T-cell (primary cell): ENCODE data around the gene CDKN2B-AS1. TPM values are rescaled to one million over a fixed set of nuclear protein-coding genes. Genes with fewer than 3 reads are reported as not detected.
A peak's percentile ranks its signal among the peaks of the same experiment; 100 is the strongest.

ENCODE experiments used
- ATAC-seq, 4 experiments: fragments of 200-7000 bp in 3 of 4; fragments of 150-1000 bp in 1 of 4; cut with Tn5 transposase; replicated peaks in 1 of 4; 1 replicate in 3 of 4; 2 replicates in 1 of 4; pipeline ENCODE4 v1.10.0; 2021; ENCODE audit warnings: moderate library complexity in 3 of 4, mild to moderate bottlenecking in 2 of 4, moderate number of reproducible peaks in 1 of 4
- CTCF ChIA-PET, 2 donors: fragments of 300-600 bp; sonication (Branson Sonifier 250); formaldehyde crosslinking; loops; one replicate each; lab custom pipeline; 2022; ENCODE audit warnings: antibody characterized with exemption in 2 of 2; lab: Charles Lee
- POLR2A ChIA-PET, 2 donors: fragments of 300-600 bp; sonication (Branson Sonifier 250); formaldehyde crosslinking; loops; one replicate each; lab custom pipeline; 2022; ENCODE audit warnings: antibody characterized with exemption in 2 of 2; lab: Charles Lee
- DNase-seq, 35 experiments: peaks; one replicate each; pipeline versions ENCODE4 v3.0.0 to v3.0.0-alpha.2; 2013 to 2023
- H3K27ac ChIP-seq: one replicate; pipeline ENCODE4 v1.5.1; 2013; ENCODE audit warnings: low read length
- H3K27me3 ChIP-seq, 2 experiments: replicated peaks in 1 of 2; 1 replicate in 1 of 2; 2 replicates in 1 of 2; pipeline versions ENCODE4 v1.6.1 to v1.7.0; 2013; ENCODE audit warnings: low read length in 1 of 2, mixed read lengths in 1 of 2; ENCODE audit not compliant: control insufficient read depth in 2 of 2, insufficient read depth in 2 of 2; ENCODE audit errors: extremely low read depth in 1 of 2
- H3K36me3 ChIP-seq, 2 donors: 1 replicate in 1 of 2; 2 replicates in 1 of 2; pipeline versions ENCODE4 v1.6.1 to v1.7.0; 2013; ENCODE audit warnings: low read length in 1 of 2; ENCODE audit not compliant: control insufficient read depth in 2 of 2, insufficient read depth in 1 of 2; ENCODE audit errors: extremely low read depth in 1 of 2
- H3K4me1 ChIP-seq, 2 experiments: 1 replicate in 1 of 2; 2 replicates in 1 of 2; pipeline versions ENCODE4 v1.6.1 to v1.7.0; 2013; ENCODE audit warnings: low read length in 2 of 2, mixed read lengths in 1 of 2; ENCODE audit not compliant: insufficient read depth in 2 of 2, control insufficient read depth in 1 of 2; ENCODE audit errors: extremely low read depth in 1 of 2
- H3K4me3 ChIP-seq, 2 donors: 1 replicate in 1 of 2; 2 replicates in 1 of 2; pipeline versions ENCODE4 v1.5.1 to v1.7.0; 2013; ENCODE audit warnings: mild to moderate bottlenecking in 2 of 2, low read length in 1 of 2, moderate library complexity in 1 of 2; ENCODE audit not compliant: control insufficient read depth in 1 of 2; ENCODE audit errors: extremely low read depth in 1 of 2
- H3K9me3 ChIP-seq: 2 replicates; pipeline ENCODE4 v1.7.0; 2013
- H3K27ac Mint-ChIP-seq, 2 donors: one replicate each; pipeline ENCODE4 v1.8.0; 2020 to 2021; ENCODE audit warnings: mild to moderate bottlenecking in 2 of 2, mixed read lengths in 2 of 2
- H3K27me3 Mint-ChIP-seq, 2 donors: one replicate each; pipeline ENCODE4 v1.8.0; 2021 to 2022; ENCODE audit warnings: mixed read lengths in 2 of 2
- H3K36me3 Mint-ChIP-seq: one replicate; pipeline ENCODE4 v1.8.0; 2021; ENCODE audit warnings: mixed read lengths
- H3K4me1 Mint-ChIP-seq, 3 donors: one replicate each; pipeline ENCODE4 v1.8.0; 2020 to 2022; ENCODE audit warnings: mixed read lengths in 3 of 3, mild to moderate bottlenecking in 1 of 3
- H3K4me3 Mint-ChIP-seq, 3 donors: one replicate each; pipeline ENCODE4 v1.8.0; 2020 to 2022; ENCODE audit warnings: mild to moderate bottlenecking in 3 of 3, mixed read lengths in 3 of 3, moderate library complexity in 3 of 3
- H3K9me3 Mint-ChIP-seq, 3 donors: one replicate each; pipeline ENCODE4 v1.8.0; 2020 to 2022; ENCODE audit warnings: mixed read lengths in 3 of 3
- WGBS: methylation state at CpG from one replicate; pipeline ENCODE4 v1.1.5; 2013; ENCODE audit warnings: missing lambda C conversion rate; ENCODE audit not compliant: insufficient coverage; 5-methylcytosine and 5-hydroxymethylcytosine counted together
- total RNA-seq, 35 experiments: library from RNA in 6 of 35; stranded (reverse) in 6 of 35; fragments of 120-200 nt in 1 of 35; gene quantifications; one replicate each; pipeline versions ENCODE4 v1.2.1 to v1.2.4 and lab custom pipeline; 2013 to 2026

Gene CDKN2B-AS1
- total RNA-seq, 5 donors from 2014 or later (not counting 1 experiment from before 2014, with no cell fraction given), result 1.1 to 1.5 (median 1.4) TPM

DNA sequence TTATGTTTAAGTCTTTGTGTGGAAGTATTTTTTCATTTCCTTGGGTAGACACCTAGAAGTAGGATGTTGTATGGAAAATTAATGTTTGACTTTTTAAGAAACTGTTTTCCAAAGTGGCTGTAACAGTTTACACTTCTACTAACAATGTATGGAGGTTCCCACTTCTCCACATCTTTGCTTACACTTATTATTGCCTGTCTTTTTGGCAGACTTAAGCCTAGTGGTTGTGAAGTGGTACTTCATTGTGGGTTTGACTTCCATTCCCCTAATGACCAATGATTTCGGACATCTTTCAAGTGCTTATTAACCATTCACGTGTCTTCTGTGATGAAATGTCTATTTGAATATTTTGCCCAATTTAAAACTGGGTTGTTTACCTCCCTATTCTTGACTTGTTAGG is 106.0 kb downstream of the CDKN2B-AS1 start:
- peaks cover 11 to 35% (median 33%) of the 10 kb centered on the region in 3 donors for H3K4me1 Mint-ChIP-seq
- POLR2A ChIA-PET, result interaction anchor here in 1 of 2 donors (0.8 kb wide), 1 partner anchor 334 kb away, joined by 5 read pairs; no protein-coding TSS in a partner anchor
- ATAC-seq, result no peak

GRCh38 chr9:22102146-22103053 is 107.8 kb downstream of the CDKN2B-AS1 start:
- no peak overlapping the region for H3K4me3 ChIP-seq
- H3K4me1 Mint-ChIP-seq, result peaks cover 11 to 37% (median 34%) of the 10 kb centered on the region in 3 donors
- H3K4me3 Mint-ChIP-seq, result no peak overlapping the region
- no peak overlapping the region for H3K27ac ChIP-seq
- H3K27ac Mint-ChIP-seq, result peak overlapping the region in 1 of 2 donors; percentile 37
- peaks cover 0 to 4% of the 10 kb centered on the region in 2 experiments for H3K4me1 ChIP-seq
- no peak for ATAC-seq
- no peaks in the 10 kb centered on the region for H3K36me3 Mint-ChIP-seq
- no peaks in the 10 kb centered on the region for H3K27me3 Mint-ChIP-seq
- no peaks in the 10 kb centered on the region for H3K9me3 Mint-ChIP-seq
- H3K36me3 ChIP-seq, result no peaks in the 10 kb centered on the region
- H3K9me3 ChIP-seq, result no peaks in the 10 kb centered on the region
- H3K27me3 ChIP-seq, result no peaks in the 10 kb centered on the region
- POLR2A ChIA-PET, result interaction anchor here in 1 of 2 donors (0.6 kb wide), 1 partner anchor 209 kb away, joined by 4 read pairs; no protein-coding TSS in a partner anchor
- CTCF ChIA-PET, result interaction anchor here in 1 of 2 donors (1.1 kb wide), 1 partner anchor 17 kb away, joined by 3 read pairs; no protein-coding TSS in a partner anchor
- DNase-seq, result no peak
- 25% methylated on average over 1 of the region's 4 CpGs for whole genome bisulfite sequencing

More for the DNA sequence above, 106.0 kb downstream of the CDKN2B-AS1 start:
- Histone ChIP-seq H3K27me3 (no peaks in the 10 kb centered on the region), H3K4me3 (no peak overlapping the region), H3K36me3 (no peaks in the 10 kb centered on the region), H3K27ac (no peak overlapping the region), H3K4me1 (peaks cover 0 to 4% of the 10 kb centered on the region in 2 experiments), H3K9me3 (no peaks in the 10 kb centered on the region)
- Mint-ChIP-seq H3K36me3 (no peaks in the 10 kb centered on the region), H3K9me3 (no peaks in the 10 kb centered on the region), H3K4me3 (no peak overlapping the region), H3K27ac (no peak overlapping the region), H3K27me3 (peaks cover 0 to 4% of the 10 kb centered on the region in 2 donors)
- DNase-seq, result no peak
- CTCF ChIA-PET, result no interaction called here
- WGBS, result no CpG with 5 or more reads among the region's 2 CpGs

DNA sequence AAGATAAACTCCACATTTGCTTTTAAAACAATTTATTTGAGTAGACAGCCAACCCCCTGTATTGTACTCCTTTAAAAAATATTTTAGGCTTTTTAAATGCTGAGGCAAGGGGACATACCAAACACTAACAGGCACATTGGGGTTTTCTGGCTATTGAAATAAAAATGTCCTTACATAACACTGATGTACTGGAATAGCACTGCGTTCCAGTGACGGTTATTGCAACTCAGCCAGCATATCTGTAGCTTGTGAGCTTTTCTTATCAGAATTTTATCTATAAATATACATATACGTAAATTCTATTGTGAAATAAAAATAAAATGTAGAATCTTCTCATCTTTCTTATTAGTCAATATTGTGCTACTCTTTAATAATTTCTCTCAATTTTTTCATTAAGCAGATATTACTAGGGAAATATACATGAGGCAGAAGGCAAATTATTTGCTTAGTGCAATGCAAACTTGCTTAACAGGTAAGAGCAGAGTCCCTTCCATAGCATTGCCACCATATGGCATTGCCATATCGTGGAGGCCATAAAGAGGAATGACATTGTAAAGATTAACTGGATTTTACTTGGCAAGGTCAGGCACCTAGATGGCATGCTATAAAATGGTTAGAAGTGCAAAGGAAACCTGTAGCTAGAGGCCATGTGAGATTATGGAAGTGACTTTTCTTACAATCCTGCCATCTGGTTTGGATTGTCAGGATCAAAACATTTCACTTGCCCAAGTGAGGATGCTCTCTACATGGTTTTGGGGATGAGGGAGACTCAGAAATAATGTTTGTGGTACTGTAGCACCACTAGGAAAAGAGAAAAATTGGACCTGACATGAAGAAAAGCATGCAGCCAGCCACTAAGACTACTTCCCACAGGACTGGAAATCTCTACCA is 109.3 kb downstream of the CDKN2B-AS1 start:
- no CpG with 5 or more reads among the region's 4 CpGs for WGBS
- Histone ChIP-seq H3K27me3 (no peaks in the 10 kb centered on the region), H3K36me3 (no peaks in the 10 kb centered on the region), H3K4me1 (peaks cover 0 to 4% of the 10 kb centered on the region in 2 experiments), H3K9me3 (no peaks in the 10 kb centered on the region), H3K27ac (no peak overlapping the region), H3K4me3 (no peak overlapping the region)
- no peaks in the 10 kb centered on the region for H3K27me3 Mint-ChIP-seq
- CTCF ChIA-PET, result interaction anchor here in 1 of 2 donors (0.7 kb wide), 1 partner anchor 16 kb away, joined by 3 read pairs; no protein-coding TSS in a partner anchor
- ATAC-seq, result no peak
- H3K36me3 Mint-ChIP-seq, result no peaks in the 10 kb centered on the region
- peaks cover 11 to 33% (median 29%) of the 10 kb centered on the region in 3 donors for H3K4me1 Mint-ChIP-seq
- no peak overlapping the region for H3K4me3 Mint-ChIP-seq
- H3K27ac Mint-ChIP-seq, result no peak overlapping the region
- no peaks in the 10 kb centered on the region for H3K9me3 Mint-ChIP-seq
- no peak for DNase-seq
- POLR2A ChIA-PET, result no interaction called here

DNA sequence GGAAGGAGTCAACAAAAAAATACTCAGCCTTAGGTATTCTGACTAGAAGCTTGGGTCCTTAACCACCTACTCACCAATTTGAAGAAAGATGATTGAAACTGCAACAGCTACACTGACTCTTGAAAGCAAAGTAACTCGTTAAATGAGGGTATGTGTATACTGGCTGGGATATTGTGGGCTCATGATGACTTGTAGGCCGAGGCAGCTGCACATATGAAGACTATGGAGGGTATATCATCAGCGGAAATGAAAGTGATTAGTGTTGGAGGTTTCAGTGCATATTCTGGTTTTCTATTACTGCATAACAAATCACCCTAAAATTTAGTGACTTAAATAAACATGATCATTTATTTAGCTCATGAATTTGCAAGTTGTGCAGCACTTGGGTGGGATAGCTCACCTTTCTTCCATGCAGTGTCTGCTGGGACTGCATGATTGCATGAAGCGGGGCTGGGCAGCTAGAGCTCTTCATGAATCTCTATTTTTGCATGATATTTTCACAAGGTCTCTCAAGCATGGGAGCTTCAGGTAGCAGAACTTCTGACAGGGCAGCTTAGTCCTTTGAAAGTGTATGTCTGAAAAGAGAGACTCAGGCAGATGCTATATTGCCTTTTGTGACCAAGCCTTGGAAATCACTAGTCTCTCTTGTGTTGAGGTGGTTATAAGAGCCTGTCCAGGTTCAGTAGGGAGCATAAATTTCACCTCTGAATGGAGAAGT is 110.6 kb downstream of the CDKN2B-AS1 start:
- POLR2A ChIA-PET, result interaction anchor here (0.6 kb wide), 2 partner anchors 335 to 1020 kb away, joined by 3 read pairs; no protein-coding TSS in a partner anchor
- ATAC-seq, result no peak
- no peak overlapping the region for H3K27ac Mint-ChIP-seq

GRCh38 chr9:22107202-22108045 is 112.8 kb downstream of the CDKN2B-AS1 start:
- POLR2A ChIA-PET, result no interaction called here

More for the DNA sequence above, 110.6 kb downstream of the CDKN2B-AS1 start:
- no peak overlapping the region for H3K4me3 ChIP-seq
- H3K9me3 ChIP-seq, result no peaks in the 10 kb centered on the region
- no peaks in the 10 kb centered on the region for H3K27me3 ChIP-seq
- Mint-ChIP-seq H3K4me3 (no peak overlapping the region), H3K36me3 (no peaks in the 10 kb centered on the region), H3K27me3 (no peaks in the 10 kb centered on the region), H3K9me3 (no peaks in the 10 kb centered on the region), H3K4me1 (peaks cover 11 to 33% (median 29%) of the 10 kb centered on the region in 3 donors)
- no peak overlapping the region for H3K27ac ChIP-seq
- H3K4me1 ChIP-seq, result peaks cover 0 to 4% of the 10 kb centered on the region in 2 experiments
- CTCF ChIA-PET, result interaction anchor here (0.5 to 0.6 kb wide), 2 partner anchors 24 to 1493 kb away, joined by 3 read pairs; no protein-coding TSS in a partner anchor
- H3K36me3 ChIP-seq, result no peaks in the 10 kb centered on the region
- DNase-seq, result no peak
- 67% methylated on average over 1 of the region's 4 CpGs for WGBS

More at GRCh38 chr9:22107202-22108045, 112.8 kb downstream of the CDKN2B-AS1 start:
- H3K4me3 ChIP-seq, result no peak overlapping the region
- H3K4me1 Mint-ChIP-seq, result peaks cover 11 to 29% (median 28%) of the 10 kb centered on the region in 3 donors
- H3K36me3 ChIP-seq, result no peaks in the 10 kb centered on the region
- no peak overlapping the region for H3K4me3 Mint-ChIP-seq
- H3K27ac ChIP-seq, result no peak overlapping the region
- CTCF ChIA-PET, result no interaction called here
- H3K27me3 ChIP-seq, result no peaks in the 10 kb centered on the region
- no peaks in the 10 kb centered on the region for H3K9me3 ChIP-seq
- no peaks in the 10 kb centered on the region for H3K36me3 Mint-ChIP-seq
- no peaks in the 10 kb centered on the region for H3K27me3 Mint-ChIP-seq
- no peaks in the 10 kb centered on the region for H3K9me3 Mint-ChIP-seq
- DNase-seq, result no peak
- no peak overlapping the region for H3K27ac Mint-ChIP-seq
- WGBS, result no CpG with 5 or more reads among the region's 6 CpGs
- no peak for ATAC-seq
- H3K4me1 ChIP-seq, result peaks cover 0 to 4% of the 10 kb centered on the region in 2 experiments
